Activated naive CD8-positive, alpha-beta T cell treated with anti-CD3 and anti-CD28 coated beads, Interleukin-2, amount 10 ng/mL, durations not matched to agents 7 days and 5 days (primary cell): ENCODE results near the gene TBC1D14. TPM values are rescaled to one million over a fixed set of nuclear protein-coding genes. Genes with fewer than 3 reads are reported as not detected.
A peak's percentile ranks its signal among the peaks of the same experiment; 100 is the strongest.

ENCODE experiments used
- ATAC-seq: fragments of 150-1000 bp; cut with Tn5 transposase; one replicate; pipeline ENCODE4 v1.10.0; 2021; ENCODE audit warnings: low read depth, moderate library complexity
- POLR2A ChIA-PET: fragments of 350-600 bp; sonication (Branson Sonifier 250); formaldehyde crosslinking; loops from one replicate; lab custom pipeline; 2021; ENCODE audit warnings: antibody characterized with exemption; lab: Charles Lee
- DNase-seq: peaks from one replicate; pipeline ENCODE4 v3.0.0; 2021
- H3K27ac Mint-ChIP-seq: one replicate; pipeline ENCODE4 v1.8.0; 2022; ENCODE audit warnings: mild to moderate bottlenecking, mixed read lengths
- H3K27me3 Mint-ChIP-seq: one replicate; pipeline ENCODE4 v1.8.0; 2022; ENCODE audit warnings: mild to moderate bottlenecking, moderate library complexity, mixed read lengths
- H3K36me3 Mint-ChIP-seq: one replicate; pipeline ENCODE4 v1.8.0; 2021; ENCODE audit warnings: mild to moderate bottlenecking, mixed read lengths
- H3K4me1 Mint-ChIP-seq: one replicate; pipeline ENCODE4 v1.8.0; 2021; ENCODE audit warnings: mixed read lengths
- H3K4me3 Mint-ChIP-seq: one replicate; pipeline ENCODE4 v1.8.0; 2022; ENCODE audit warnings: mild to moderate bottlenecking, moderate library complexity, mixed read lengths
- H3K9me3 Mint-ChIP-seq: one replicate; pipeline ENCODE4 v1.8.0; 2021; ENCODE audit warnings: mixed read lengths
- total RNA-seq, 2 experiments: library from RNA; stranded (reverse); gene quantifications; one replicate each; pipeline ENCODE4 v1.2.3, GENCODE V29; 2021

The TBC1D14 gene
- total RNA-seq, 2 experiments from 2014 or later, result 44.5 to 52.3 TPM

- POLR2A ChIA-PET, result interaction anchor here (0.7 to 2.8 kb wide), 5 partner anchors 8 to 151 kb away, joined by 3 to 16 read pairs (median 10); partner anchors contain the start of genes GRPEL1 and TBC1D14
- Mint-ChIP-seq H3K9me3 (no peaks in the 10 kb centered on the region), H3K27me3 (no peaks in the 10 kb centered on the region), H3K4me1 (peaks cover 38% of the 10 kb centered on the region), H3K4me3 (peak overlapping the region; percentile 69), H3K36me3 (peaks cover 2% of the 10 kb centered on the region), H3K27ac (peak overlapping the region; percentile 89)
- ATAC-seq, result peak; percentile 77
- DNase-seq, result no peak
These were observed 7.2 kb downstream of the TBC1D14 start for GRCh38 chr4:6916587-6917460.

DNA sequence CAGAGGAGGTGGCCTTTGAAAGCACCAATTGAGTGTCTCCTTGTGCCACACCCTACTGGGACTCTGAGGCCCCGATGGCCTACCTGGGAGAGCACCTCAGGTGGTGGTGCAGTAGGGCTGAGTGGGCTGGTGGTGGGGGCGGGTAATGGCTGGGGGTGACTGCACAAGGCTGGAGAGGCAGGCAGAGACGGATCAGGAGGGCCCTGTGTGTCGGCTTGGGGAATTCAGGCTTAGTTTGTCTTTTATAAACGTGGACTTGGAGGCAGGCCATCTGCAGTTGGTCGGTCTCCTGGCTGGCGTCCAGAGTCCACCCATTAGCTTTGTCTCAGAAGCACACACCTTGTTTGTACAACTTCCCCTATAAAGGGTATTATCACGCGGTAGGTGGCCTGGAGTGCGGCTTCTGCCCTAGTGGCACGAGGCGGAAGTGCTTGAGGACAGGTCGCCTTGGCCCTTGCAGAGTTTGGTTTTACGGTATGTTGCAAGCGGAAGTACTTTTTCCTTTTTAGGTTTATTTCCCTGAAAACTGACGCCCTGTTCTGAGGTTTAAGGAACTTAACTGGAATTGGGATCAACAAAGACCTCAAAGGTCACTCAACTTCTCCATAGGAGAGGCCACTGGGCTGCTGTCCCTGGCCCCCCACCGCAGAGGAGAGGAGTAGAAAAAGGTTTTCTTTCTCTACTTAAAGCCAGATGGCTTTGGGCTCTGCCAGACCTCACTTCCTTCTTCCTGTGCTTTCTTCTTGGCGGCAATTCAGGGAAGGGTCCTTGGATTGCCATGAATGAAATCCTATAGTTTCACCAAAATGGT is 8.0 kb downstream of the TBC1D14 start:
- Mint-ChIP-seq H3K4me3 (peak overlapping the region; percentile 69), H3K36me3 (peaks cover 2% of the 10 kb centered on the region), H3K27me3 (no peaks in the 10 kb centered on the region), H3K27ac (peak overlapping the region; percentile 89), H3K9me3 (no peaks in the 10 kb centered on the region), H3K4me1 (peaks cover 38% of the 10 kb centered on the region)
- POLR2A ChIA-PET, result interaction anchor here (0.9 to 2.8 kb wide), 4 partner anchors 9 to 150 kb away, joined by 4 to 16 read pairs (median 11); partner anchors contain the start of genes GRPEL1 and TBC1D14
- DNase-seq, result peak; percentile 57
- ATAC-seq, result peak; percentile 58

DNA sequence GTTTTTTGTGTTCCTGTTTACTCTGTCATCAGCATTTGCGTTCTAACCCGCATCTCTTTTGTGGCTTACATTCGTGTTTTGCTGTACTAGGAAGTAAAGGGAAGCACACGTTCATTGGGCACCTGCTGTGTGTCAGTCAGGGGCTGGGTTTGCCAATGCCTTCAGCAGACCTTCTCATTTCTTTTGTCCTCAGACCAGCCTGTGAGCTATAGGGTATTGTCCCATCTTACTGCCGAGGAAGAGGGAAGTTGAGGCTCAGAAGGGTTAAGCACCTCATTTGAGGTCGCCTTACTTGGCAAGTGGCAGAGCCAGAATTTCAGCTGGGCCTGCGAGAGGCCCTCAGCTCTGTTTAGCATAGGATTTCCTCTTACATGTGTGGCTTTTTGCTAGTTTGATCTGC is 8.7 kb downstream of the TBC1D14 start:
- H3K27ac Mint-ChIP-seq, result peak overlapping the region; percentile 89
- DNase-seq, result no peak
- peaks cover 38% of the 10 kb centered on the region for H3K4me1 Mint-ChIP-seq
- no peaks in the 10 kb centered on the region for H3K9me3 Mint-ChIP-seq
- H3K36me3 Mint-ChIP-seq, result peaks cover 8% of the 10 kb centered on the region
- peak; percentile 50 for ATAC-seq
- H3K27me3 Mint-ChIP-seq, result no peaks in the 10 kb centered on the region
- H3K4me3 Mint-ChIP-seq, result peak overlapping the region; percentile 69
- POLR2A ChIA-PET, result interaction anchor here (1.4 to 2.8 kb wide), 3 partner anchors 9 to 68 kb away, joined by 4 to 16 read pairs (median 10); partner anchors contain the start of gene TBC1D14

- Mint-ChIP-seq H3K4me1 (peaks cover 47% of the 10 kb centered on the region), H3K4me3 (no peak overlapping the region), H3K27ac (peak overlapping the region; percentile 36), H3K9me3 (no peaks in the 10 kb centered on the region), H3K36me3 (peaks cover 22% of the 10 kb centered on the region), H3K27me3 (no peaks in the 10 kb centered on the region)
- DNase-seq (no peak), ATAC-seq (no peak)
- POLR2A ChIA-PET, result no interaction called here
These were observed 10.5 kb downstream of the TBC1D14 start for GRCh38 chr4:6920171-6920570.

- DNase-seq, result no peak
- Mint-ChIP-seq H3K27ac (no peak overlapping the region), H3K36me3 (peaks cover 35% of the 10 kb centered on the region), H3K9me3 (no peaks in the 10 kb centered on the region), H3K4me3 (no peak overlapping the region), H3K27me3 (no peaks in the 10 kb centered on the region), H3K4me1 (peaks cover 54% of the 10 kb centered on the region)
- POLR2A ChIA-PET, result interaction anchor here (2.1 kb wide), 1 partner anchor 14 kb away, joined by 8 read pairs; the partner anchor contains the start of gene TBC1D14
- no peak for ATAC-seq
These were observed 13.9 kb downstream of the TBC1D14 start for GRCh38 chr4:6923507-6923906.

DNA sequence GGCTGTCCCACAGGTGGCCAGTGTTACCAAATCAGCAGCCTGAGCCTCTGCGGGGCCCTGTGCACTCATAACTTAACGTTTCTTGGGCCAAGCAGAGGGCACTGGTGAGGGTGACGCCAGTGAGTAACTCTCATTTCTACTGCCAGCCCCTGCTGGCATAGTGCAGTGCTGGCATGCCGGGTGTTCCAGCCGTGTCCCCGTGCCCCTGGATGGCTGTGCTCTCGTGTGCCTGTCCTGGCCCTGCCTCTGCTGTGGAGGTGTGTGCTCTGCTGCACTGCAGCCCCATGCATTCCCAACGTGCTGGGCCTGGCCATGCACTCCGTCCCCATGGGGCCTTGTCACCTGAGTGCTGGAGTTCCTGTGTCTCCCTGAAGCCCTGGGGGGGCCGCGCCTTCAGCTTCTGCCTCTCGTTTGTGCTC is 14.7 kb downstream of the TBC1D14 start:
- DNase-seq (no peak), ATAC-seq (no peak)
- Mint-ChIP-seq H3K4me1 (peaks cover 55% of the 10 kb centered on the region), H3K9me3 (no peaks in the 10 kb centered on the region), H3K27ac (no peak overlapping the region), H3K36me3 (peaks cover 36% of the 10 kb centered on the region), H3K27me3 (no peaks in the 10 kb centered on the region), H3K4me3 (no peak overlapping the region)
- POLR2A ChIA-PET, result interaction anchor here (2.1 kb wide), 1 partner anchor 15 kb away, joined by 8 read pairs; the partner anchor contains the start of gene TBC1D14

DNA sequence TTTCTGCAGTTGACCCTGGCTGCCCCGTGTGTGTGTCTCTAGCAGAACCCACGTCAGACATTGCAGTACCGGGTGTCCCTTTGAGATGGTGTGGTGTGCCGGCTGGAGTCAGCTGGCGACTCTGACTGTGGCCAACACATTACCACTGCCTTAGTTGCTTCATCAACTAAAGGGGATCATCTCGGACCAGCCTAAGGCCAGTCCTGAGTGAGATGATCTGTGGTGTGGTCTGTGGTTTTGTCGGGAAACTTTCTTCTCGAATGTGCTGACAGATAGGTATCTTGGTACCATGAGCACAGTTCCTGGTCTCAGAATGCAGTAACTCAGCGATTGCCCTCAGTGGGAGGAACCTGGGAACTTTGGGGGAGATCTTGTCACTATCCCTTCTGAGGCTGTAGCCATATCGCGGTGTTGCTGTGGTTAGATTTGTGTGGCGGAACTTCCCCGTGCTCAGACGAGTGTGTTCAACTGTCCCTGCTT is 15.8 kb downstream of the TBC1D14 start:
- peak overlapping the region; percentile 65 for H3K27ac Mint-ChIP-seq
- no peaks in the 10 kb centered on the region for H3K27me3 Mint-ChIP-seq
- DNase-seq (no peak), ATAC-seq (no peak)
- POLR2A ChIA-PET, result interaction anchor here (1.1 to 2.9 kb wide), 4 partner anchors 13 to 143 kb away, joined by 4 to 23 read pairs (median 6); partner anchors contain the start of genes GRPEL1 and TBC1D14
- peaks cover 39% of the 10 kb centered on the region for H3K36me3 Mint-ChIP-seq
- H3K9me3 Mint-ChIP-seq, result no peaks in the 10 kb centered on the region
- peak overlapping the region; percentile 59 for H3K4me3 Mint-ChIP-seq
- peaks cover 57% of the 10 kb centered on the region for H3K4me1 Mint-ChIP-seq

DNA sequence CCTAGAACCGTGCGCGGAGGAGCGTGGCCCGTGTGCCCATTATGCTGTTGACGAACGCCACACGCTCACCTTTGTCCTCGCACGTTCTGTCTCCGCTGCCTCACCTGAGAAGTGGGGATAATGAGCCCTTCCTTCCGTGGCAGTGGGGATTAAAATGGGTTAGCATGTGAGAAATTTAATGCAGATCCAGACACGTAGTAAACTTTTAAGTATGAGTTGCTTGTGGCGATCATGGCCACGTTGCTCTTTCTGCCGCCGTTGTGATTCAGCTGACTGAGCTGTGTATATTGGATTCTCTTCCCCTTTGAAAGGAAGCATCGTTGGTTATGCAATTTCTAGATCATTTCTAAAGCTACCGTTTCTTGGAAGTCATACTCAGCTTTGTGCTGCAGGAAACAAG is 16.5 kb downstream of the TBC1D14 start:
- DNase-seq (no peak), ATAC-seq (peak; percentile 24)
- Mint-ChIP-seq H3K27me3 (no peaks in the 10 kb centered on the region), H3K36me3 (peaks cover 39% of the 10 kb centered on the region), H3K4me3 (peak overlapping the region; percentile 59), H3K4me1 (peaks cover 55% of the 10 kb centered on the region), H3K27ac (peak overlapping the region; percentile 65), H3K9me3 (no peaks in the 10 kb centered on the region)
- POLR2A ChIA-PET, result interaction anchor here (0.9 to 2.9 kb wide), 9 partner anchors 9 to 144 kb away, joined by 3 to 23 read pairs (median 4); partner anchors contain the start of genes GRPEL1 and TBC1D14

- peaks cover 54% of the 10 kb centered on the region for H3K4me1 Mint-ChIP-seq
- peak overlapping the region; percentile 59 for H3K4me3 Mint-ChIP-seq
- ATAC-seq (peak; percentile 78), DNase-seq (peak; percentile 54)
- peaks cover 44% of the 10 kb centered on the region for H3K36me3 Mint-ChIP-seq
- no peaks in the 10 kb centered on the region for H3K27me3 Mint-ChIP-seq
- H3K27ac Mint-ChIP-seq, result peak overlapping the region; percentile 65
- POLR2A ChIA-PET, result interaction anchor here (0.9 to 2.9 kb wide), 11 partner anchors 8 to 143 kb away, joined by 3 to 23 read pairs (median 4); partner anchors contain the start of gene TBC1D14
- no peaks in the 10 kb centered on the region for H3K9me3 Mint-ChIP-seq
These were observed 17.3 kb downstream of the TBC1D14 start for GRCh38 chr4:6926681-6927478.

DNA sequence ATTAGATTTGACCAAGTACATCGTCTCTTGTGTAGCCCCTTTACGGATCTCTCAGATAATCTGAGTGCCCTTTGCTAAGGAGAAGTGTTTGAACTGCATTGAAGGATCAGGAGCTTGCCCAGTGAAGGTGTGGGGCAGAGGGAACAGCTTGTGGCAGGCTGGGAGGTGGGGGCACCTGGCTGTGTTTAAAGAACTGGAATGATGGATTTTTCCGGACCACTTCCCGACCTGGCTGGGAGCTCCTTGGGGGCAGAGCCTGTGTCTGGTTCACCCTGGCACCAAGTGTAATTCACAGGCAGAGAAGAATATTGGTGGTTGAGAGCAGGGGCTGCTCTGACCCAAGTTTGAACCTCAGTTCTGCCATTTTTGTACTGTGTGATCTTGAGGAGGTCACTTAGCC is 18.5 kb downstream of the TBC1D14 start:
- Mint-ChIP-seq H3K27ac (no peak overlapping the region), H3K9me3 (no peaks in the 10 kb centered on the region), H3K36me3 (peaks cover 44% of the 10 kb centered on the region), H3K4me3 (no peak overlapping the region), H3K4me1 (peaks cover 49% of the 10 kb centered on the region), H3K27me3 (no peaks in the 10 kb centered on the region)
- ATAC-seq, result no peak
- POLR2A ChIA-PET, result interaction anchor here (1.1 to 2.9 kb wide), 5 partner anchors 9 to 28 kb away, joined by 3 to 9 read pairs (median 5); partner anchors contain the start of gene TBC1D14
- DNase-seq, result no peak

DNA sequence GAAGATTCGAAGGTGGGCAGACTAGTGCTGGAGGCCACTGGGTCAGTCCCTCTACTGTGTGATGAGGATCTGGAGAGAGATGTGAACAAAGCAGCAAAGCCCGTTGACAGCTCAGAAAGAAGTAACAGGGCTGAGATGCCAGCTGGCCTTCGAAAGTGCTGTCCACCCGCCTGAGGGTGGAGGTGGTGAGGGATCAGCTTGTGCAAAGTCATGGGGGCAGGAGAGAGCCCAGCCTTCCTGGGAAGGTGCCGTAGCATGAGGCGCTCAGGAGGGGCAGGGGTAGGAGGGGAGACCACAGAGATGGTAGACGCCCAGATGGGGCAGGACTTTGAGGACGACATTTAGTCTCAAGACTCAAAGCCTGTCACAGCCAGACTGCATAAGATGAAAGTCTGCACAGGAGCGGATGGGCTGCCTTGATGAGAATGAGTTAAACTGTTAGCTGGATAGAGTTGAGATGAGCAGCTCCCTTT is 19.7 kb downstream of the TBC1D14 start:
- H3K9me3 Mint-ChIP-seq, result peaks cover 2% of the 10 kb centered on the region
- DNase-seq (no peak), ATAC-seq (no peak)
- H3K27me3 Mint-ChIP-seq, result no peaks in the 10 kb centered on the region
- H3K36me3 Mint-ChIP-seq, result peaks cover 45% of the 10 kb centered on the region
- H3K4me3 Mint-ChIP-seq, result no peak overlapping the region
- H3K4me1 Mint-ChIP-seq, result peaks cover 52% of the 10 kb centered on the region
- peak overlapping the region; percentile 1 for H3K27ac Mint-ChIP-seq
- POLR2A ChIA-PET, result interaction anchor here (1.1 to 1.4 kb wide), 2 partner anchors 13 to 20 kb away, joined by 3 to 5 read pairs; partner anchors contain the start of gene TBC1D14
